Liver (tissue), 9 donors: ENCODE measurements around the gene CCS. TPM values are rescaled to one million over a fixed set of nuclear protein-coding genes. Genes with fewer than 3 reads are reported as not detected.
"Not testable (repeated sequence)": the region's sequence is repeated elsewhere in the genome, so short reads cannot be mapped to it uniquely, and the experiment has no call there.

Experiments used
- DNase-seq: peaks from one replicate; pipeline ENCODE4 v3.0.0-alpha.2; 2017; ENCODE audit warnings: low spot score
- H3K27ac ChIP-seq, 2 donors: one replicate each; pipeline ENCODE4 v1.7.0; 2013; ENCODE audit warnings: inconsistent platforms in 2 of 2, low read length in 2 of 2, control low read depth in 1 of 2, low read depth in 1 of 2, mild to moderate bottlenecking in 1 of 2
- H3K27me3 ChIP-seq, 4 donors: one replicate each; pipeline versions ENCODE4 v1.6.1 to v1.7.0; 2013; ENCODE audit warnings: low read length in 3 of 4, inconsistent platforms in 1 of 4, mild to moderate bottlenecking in 1 of 4, moderate library complexity in 1 of 4; ENCODE audit not compliant: control insufficient read depth in 4 of 4, insufficient read depth in 4 of 4
- H3K36me3 ChIP-seq, 4 donors: one replicate each; pipeline versions ENCODE4 v1.6.1 to v1.7.0; 2013; ENCODE audit warnings: low read length in 3 of 4, mild to moderate bottlenecking in 3 of 4, low read depth in 1 of 4, moderate library complexity in 1 of 4; ENCODE audit not compliant: control insufficient read depth in 4 of 4, insufficient read depth in 3 of 4
- H3K4me1 ChIP-seq, 4 donors: one replicate each; pipeline versions ENCODE4 v1.6.1 to v1.7.0; 2013; ENCODE audit warnings: low read length in 3 of 4, mild to moderate bottlenecking in 3 of 4, moderate library complexity in 1 of 4; ENCODE audit not compliant: control insufficient read depth in 4 of 4, insufficient read depth in 4 of 4
- H3K4me3 ChIP-seq, 3 donors: one replicate each; pipeline versions ENCODE4 v1.6.1 to v1.7.0; 2013; ENCODE audit warnings: low read length in 3 of 3, control low read depth in 1 of 3, low read depth in 1 of 3, mild to moderate bottlenecking in 1 of 3
- H3K9ac ChIP-seq, 2 donors: one replicate each; pipeline ENCODE4 v1.7.0; 2013; ENCODE audit warnings: low read length in 2 of 2, mild to moderate bottlenecking in 2 of 2, moderate library complexity in 2 of 2, control low read depth in 1 of 2, low read depth in 1 of 2
- H3K9me3 ChIP-seq, 4 donors: one replicate each; pipeline versions ENCODE4 v1.6.1 to v1.7.0; 2013; ENCODE audit warnings: low read length in 3 of 4; ENCODE audit not compliant: control insufficient read depth in 4 of 4
- ATF3 ChIP-seq: IDR thresholded peaks from 2 replicates; pipeline ENCODE4 v1.6.1; 2016; ENCODE audit warnings: antibody characterized with exemption
- CTCF ChIP-seq: fragments of 150-350 bp; IDR thresholded peaks from 2 replicates; pipeline ENCODE4 v1.5.1; 2017; ENCODE audit warnings: improper control_type of control experiment, low read depth, low read length; ENCODE audit not compliant: missing input control
- FOXA1 ChIP-seq: IDR thresholded peaks from 2 replicates; pipeline ENCODE4 v1.6.1; 2016; ENCODE audit warnings: antibody characterized with exemption
- RAD21 ChIP-seq, 2 donors: IDR thresholded peaks; 2 replicates each; pipeline ENCODE4 v1.6.1; 2016; ENCODE audit warnings: antibody characterized with exemption in 2 of 2, mild to moderate bottlenecking in 2 of 2
- RXRA ChIP-seq, 2 donors: IDR thresholded peaks; 2 replicates each; pipeline ENCODE4 v1.6.1; 2017 to 2018; ENCODE audit warnings: antibody characterized with exemption in 2 of 2, mild to moderate bottlenecking in 1 of 2
- WGBS: extraction: QIAGEN DNeasy Blood & Tissue Kit; methylation state at CpG from one replicate; pipeline ENCODE4 v1.1.7; 2013; 5-methylcytosine and 5-hydroxymethylcytosine counted together
- polyA plus RNA-seq, 2 donors: library from polyadenylated mRNA; stranded (reverse) in 1 of 2; unstranded in 1 of 2; fragments of 200-250 nt in 1 of 2; fragments of >200 nt in 1 of 2; fragmentation: Nextera tagmentation in 1 of 2; extraction: Ambion mirVana in 1 of 2; gene quantifications; one replicate each; pipeline versions ENCODE4 v1.2.1 to v1.2.3, GENCODE V29; 2013 to 2015
- total RNA-seq, 2 donors: library from RNA; depleted of rRNA; stranded (reverse); fragments of >200 nt; gene quantifications; one replicate each; pipeline ENCODE4 v1.2.3, GENCODE V29; 2014
- donor health status: healthy.
- donor health status: healthy.
- donor health status: healthy.
- donor health status: healthy.
- donor health status: healthy.

The CCS gene
- total and polyA plus RNA-seq, 4 donors: 30.2 to 80.2 (median 46.8) TPM

- peaks cover 8 to 34% (median 23%) of the 10 kb centered on the region in 4 donors for H3K36me3 ChIP-seq
- peak overlapping the region; percentile 84 to 92 (median 88) for H3K4me3 ChIP-seq
- H3K27ac ChIP-seq: peak overlapping the region; percentile 81 to 90
- H3K9me3 ChIP-seq: no peaks in the 10 kb centered on the region
- H3K27me3 ChIP-seq: no peaks in the 10 kb centered on the region
- WGBS: 12% methylated on average over 27 of the region's 27 CpGs
- TF ChIP-seq FOXA1 (no peak), RAD21 (IDR thresholded peaks at IDR 0.05) (peak in 1 of 2 donors; percentile 13)
- H3K4me1 ChIP-seq: peaks cover 9 to 65% (median 50%) of the 10 kb centered on the region in 4 donors
- peak overlapping the region; percentile 75 to 79 for H3K9ac ChIP-seq
- DNase-seq: no peak
These were observed 46.3 kb downstream of the CCS start for GRCh38 chr11:66639066-66639813.

- Histone ChIP-seq H3K4me1 (peaks cover 9 to 71% (median 53%) of the 10 kb centered on the region in 4 donors), H3K36me3 (peaks cover 8 to 41% (median 28%) of the 10 kb centered on the region in 4 donors)
- not testable (repeated sequence) for H3K27me3 ChIP-seq, H3K9me3 ChIP-seq, H3K9ac ChIP-seq, DNase-seq, H3K27ac ChIP-seq, H3K4me3 ChIP-seq
- 72% methylated on average over 9 of the region's 10 CpGs for WGBS
These were observed 46.9 kb downstream of the CCS start for GRCh38 chr11:66639814-66640340.

GRCh38 chr11:66641834-66642233 is 48.8 kb downstream of the CCS start:
- H3K27me3 ChIP-seq: no peaks in the 10 kb centered on the region
- 52% methylated on average over 3 of the region's 3 CpGs for WGBS
- TF ChIP-seq RAD21 (IDR thresholded peaks at IDR 0.05) (no peak), ATF3 (no peak)
- H3K4me3 ChIP-seq: peak overlapping the region in 1 of 3 donors; percentile 22
- no peak overlapping the region for H3K9ac ChIP-seq
- peaks cover 11 to 73% (median 56%) of the 10 kb centered on the region in 4 donors for H3K4me1 ChIP-seq
- no peaks in the 10 kb centered on the region for H3K9me3 ChIP-seq
- H3K27ac ChIP-seq: no peak overlapping the region
- peaks cover 17 to 59% (median 47%) of the 10 kb centered on the region in 4 donors for H3K36me3 ChIP-seq
- no peak for DNase-seq

- Histone ChIP-seq H3K27ac (no peak overlapping the region), H3K27me3 (no peaks in the 10 kb centered on the region), H3K4me1 (peaks cover 9 to 61% (median 47%) of the 10 kb centered on the region in 4 donors), H3K36me3 (peaks cover 17 to 71% (median 53%) of the 10 kb centered on the region in 4 donors), H3K4me3 (no peak overlapping the region), H3K9ac (no peak overlapping the region), H3K9me3 (no peaks in the 10 kb centered on the region)
- no peak for DNase-seq
- no peak for TF ChIP-seq ATF3
- TF ChIP-seq RXRA (IDR thresholded peaks at IDR 0.05): no peak
- no peak for TF ChIP-seq FOXA1
- no peak for TF ChIP-seq CTCF
- 93% methylated on average over 24 of the region's 24 CpGs for WGBS
These were observed 50.9 kb downstream of the CCS start for GRCh38 chr11:66643745-66644437.
